Measurements from ENCODE around the gene SLC6A18.

SLC6A18 gene

GRCh38 chr5:1199649-1200494 lies 25.3 kb upstream of the SLC6A18 start:
- Histone ChIP-seq H3K4ac (ENCODE audit: low read depth, low read length) (no peak overlapping the region), H4K8ac (ENCODE audit: low read depth, low read length) (no peak overlapping the region), H3K18ac (ENCODE audit: low read length) (no peak overlapping the region), H3K79me2 (ENCODE audit: control insufficient read depth, insufficient read depth, low read length) (no peaks in the 10 kb centered on the region), H3K4me3 (ENCODE audit: low read length) (no peak overlapping the region), H2AK5ac (ENCODE audit: low read length) (no peak overlapping the region), H4K5ac (ENCODE audit: low read length) (no peak overlapping the region), H3K23ac (ENCODE audit: low read length) (no peak overlapping the region), H2BK120ac (ENCODE audit: low read depth, low read length) (no peak overlapping the region), H2BK5ac (ENCODE audit: low read length) (no peak overlapping the region), H3K79me1 (ENCODE audit: low read length) (no peaks in the 10 kb centered on the region), H3K56ac (ENCODE audit: low read length) (peak overlapping the region; percentile 25), H2BK15ac (replicated peaks; ENCODE audit: low read depth) (no peak overlapping the region), H3K9ac (ENCODE audit: low read length) (no peak overlapping the region), H3K4me2 (ENCODE audit: low read length) (no peak overlapping the region), H3K36me3 (ENCODE audit: control insufficient read depth, insufficient read depth, low read length) (no peaks in the 10 kb centered on the region), H3K27ac (ENCODE audit: low read depth, low read length) (no peak overlapping the region), H3K27me3 (ENCODE audit: insufficient read depth, low read length, poor library complexity) (no peaks in the 10 kb centered on the region), H3K4me1 (ENCODE audit: control insufficient read depth, low read depth, low read length) (no peaks in the 10 kb centered on the region)
- peak; percentile 43 for DNase-seq
- whole genome bisulfite sequencing (ENCODE audit: extremely low coverage, insufficient coverage, low lambda C conversion rate), result no CpG with 5 or more reads among the region's 26 CpGs

GRCh38 chr5:1200495-1201326 lies 24.5 kb upstream of the SLC6A18 start:
- peak overlapping the region; percentile 10 for H3K56ac ChIP-seq (ENCODE audit: low read length)
- no peak overlapping the region for H2BK120ac ChIP-seq (ENCODE audit: low read depth, low read length)
- no peak overlapping the region for H2AK5ac ChIP-seq (ENCODE audit: low read length)
- no peak overlapping the region for H4K5ac ChIP-seq (ENCODE audit: low read length)
- H3K36me3 ChIP-seq (ENCODE audit: control insufficient read depth, insufficient read depth, low read length), result no peaks in the 10 kb centered on the region
- no peak overlapping the region for H3K4me3 ChIP-seq (ENCODE audit: low read length)
- no peak overlapping the region for H3K18ac ChIP-seq (ENCODE audit: low read length)
- no peak overlapping the region for H3K9ac ChIP-seq (ENCODE audit: low read length)
- H3K79me1 ChIP-seq (ENCODE audit: low read length), result no peaks in the 10 kb centered on the region
- H3K23ac ChIP-seq (ENCODE audit: low read length), result no peak overlapping the region
- H2BK5ac ChIP-seq (ENCODE audit: low read length), result no peak overlapping the region
- H3K4me2 ChIP-seq (ENCODE audit: low read length), result no peak overlapping the region
- H4K8ac ChIP-seq (ENCODE audit: low read depth, low read length), result no peak overlapping the region
- no peaks in the 10 kb centered on the region for H3K4me1 ChIP-seq (ENCODE audit: control insufficient read depth, low read depth, low read length)
- no CpG with 5 or more reads among the region's 28 CpGs for whole genome bisulfite sequencing (ENCODE audit: extremely low coverage, insufficient coverage, low lambda C conversion rate)
- no peaks in the 10 kb centered on the region for H3K79me2 ChIP-seq (ENCODE audit: control insufficient read depth, insufficient read depth, low read length)
- DNase-seq, result no peak
- no peak overlapping the region for H3K27ac ChIP-seq (ENCODE audit: low read depth, low read length)
- no peaks in the 10 kb centered on the region for H3K27me3 ChIP-seq (ENCODE audit: insufficient read depth, low read length, poor library complexity)
- H2BK15ac ChIP-seq (replicated peaks; ENCODE audit: low read depth), result no peak overlapping the region
- H3K4ac ChIP-seq (ENCODE audit: low read depth, low read length), result no peak overlapping the region

- H3K79me1 ChIP-seq (ENCODE audit: low read length), result no peaks in the 10 kb centered on the region
- H2BK120ac ChIP-seq (ENCODE audit: low read depth, low read length), result no peak within 1 kb of the TSS
- H4K5ac ChIP-seq (ENCODE audit: low read length), result no peak within 1 kb of the TSS
- H3K79me2 ChIP-seq (ENCODE audit: control insufficient read depth, insufficient read depth, low read length), result no peaks in the 10 kb centered on the region
- no peaks in the 10 kb centered on the region for H3K27me3 ChIP-seq (ENCODE audit: insufficient read depth, low read length, poor library complexity)
- H3K4me3 ChIP-seq (ENCODE audit: low read length), result no peak within 1 kb of the TSS
- no peak within 1 kb of the TSS for H3K9ac ChIP-seq (ENCODE audit: low read length)
- no peak within 1 kb of the TSS for H2BK15ac ChIP-seq (replicated peaks; ENCODE audit: low read depth)
- WGBS (ENCODE audit: extremely low coverage, insufficient coverage, low lambda C conversion rate), result no CpG with 5 or more reads among the region's 51 CpGs
- peak within 1 kb of the TSS; percentile 10 for H3K56ac ChIP-seq (ENCODE audit: low read length)
- H4K8ac ChIP-seq (ENCODE audit: low read depth, low read length), result no peak within 1 kb of the TSS
- H3K27ac ChIP-seq (ENCODE audit: low read depth, low read length), result no peak within 1 kb of the TSS
- H3K18ac ChIP-seq (ENCODE audit: low read length), result no peak within 1 kb of the TSS
- DNase-seq, result no peak
- H3K4ac ChIP-seq (ENCODE audit: low read depth, low read length), result no peak within 1 kb of the TSS
- H3K4me1 ChIP-seq (ENCODE audit: control insufficient read depth, low read depth, low read length), result no peaks in the 10 kb centered on the region
- no peak within 1 kb of the TSS for H3K4me2 ChIP-seq (ENCODE audit: low read length)
- H2BK5ac ChIP-seq (ENCODE audit: low read length), result no peak within 1 kb of the TSS
- no peak within 1 kb of the TSS for H2AK5ac ChIP-seq (ENCODE audit: low read length)
- H3K23ac ChIP-seq (ENCODE audit: low read length), result no peak within 1 kb of the TSS
- no peaks in the 10 kb centered on the region for H3K36me3 ChIP-seq (ENCODE audit: control insufficient read depth, insufficient read depth, low read length)
Observed at GRCh38 chr5:1201327-1202025, 23.7 kb upstream of the SLC6A18 start, which contains the start of gene SLC6A19. TSS of gene SLC6A19 (plus strand) at chr5:1201595. CDS start at chr5:1201651, 56 bp downstream.

- H3K27me3 ChIP-seq (ENCODE audit: insufficient read depth, low read length, poor library complexity), result no peaks in the 10 kb centered on the region
- H3K4me3 ChIP-seq (ENCODE audit: low read length), result no peak overlapping the region
- no peak overlapping the region for H3K56ac ChIP-seq (ENCODE audit: low read length)
- DNase-seq, result no peak
- H3K9ac ChIP-seq (ENCODE audit: low read length), result no peak overlapping the region
- WGBS (ENCODE audit: extremely low coverage, insufficient coverage, low lambda C conversion rate), result no CpG with 5 or more reads among the region's 26 CpGs
- no peak overlapping the region for H3K4me2 ChIP-seq (ENCODE audit: low read length)
- H3K79me2 ChIP-seq (ENCODE audit: control insufficient read depth, insufficient read depth, low read length), result no peaks in the 10 kb centered on the region
- H3K79me1 ChIP-seq (ENCODE audit: low read length), result no peaks in the 10 kb centered on the region
- H3K27ac ChIP-seq (ENCODE audit: low read depth, low read length), result no peak overlapping the region
- no peak overlapping the region for H3K18ac ChIP-seq (ENCODE audit: low read length)
- H3K23ac ChIP-seq (ENCODE audit: low read length), result no peak overlapping the region
- no peaks in the 10 kb centered on the region for H3K4me1 ChIP-seq (ENCODE audit: control insufficient read depth, low read depth, low read length)
- no peak overlapping the region for H2BK120ac ChIP-seq (ENCODE audit: low read depth, low read length)
- no peak overlapping the region for H2BK5ac ChIP-seq (ENCODE audit: low read length)
- H4K5ac ChIP-seq (ENCODE audit: low read length), result no peak overlapping the region
- H2AK5ac ChIP-seq (ENCODE audit: low read length), result no peak overlapping the region
- H4K8ac ChIP-seq (ENCODE audit: low read depth, low read length), result no peak overlapping the region
- H3K4ac ChIP-seq (ENCODE audit: low read depth, low read length), result no peak overlapping the region
- H3K36me3 ChIP-seq (ENCODE audit: control insufficient read depth, insufficient read depth, low read length), result no peaks in the 10 kb centered on the region
- H2BK15ac ChIP-seq (replicated peaks; ENCODE audit: low read depth), result no peak overlapping the region
Observed at GRCh38 chr5:1202026-1202797, 23.0 kb upstream of the SLC6A18 start.

- Histone ChIP-seq H4K5ac (ENCODE audit: low read length) (no peak overlapping the region), H3K36me3 (ENCODE audit: control insufficient read depth, insufficient read depth, low read length) (no peaks in the 10 kb centered on the region), H4K8ac (ENCODE audit: low read depth, low read length) (no peak overlapping the region), H2AK5ac (ENCODE audit: low read length) (no peak overlapping the region), H3K79me1 (ENCODE audit: low read length) (no peaks in the 10 kb centered on the region), H3K18ac (ENCODE audit: low read length) (no peak overlapping the region), H3K23ac (ENCODE audit: low read length) (no peak overlapping the region), H3K27ac (ENCODE audit: low read depth, low read length) (no peak overlapping the region), H3K4ac (ENCODE audit: low read depth, low read length) (no peak overlapping the region), H3K4me2 (ENCODE audit: low read length) (no peak overlapping the region), H3K4me3 (ENCODE audit: low read length) (no peak overlapping the region), H3K79me2 (ENCODE audit: control insufficient read depth, insufficient read depth, low read length) (no peaks in the 10 kb centered on the region), H2BK15ac (replicated peaks; ENCODE audit: low read depth) (no peak overlapping the region), H3K9ac (ENCODE audit: low read length) (no peak overlapping the region), H3K27me3 (ENCODE audit: insufficient read depth, low read length, poor library complexity) (no peaks in the 10 kb centered on the region), H2BK5ac (ENCODE audit: low read length) (no peak overlapping the region), H3K56ac (ENCODE audit: low read length) (no peak overlapping the region), H2BK120ac (ENCODE audit: low read depth, low read length) (no peak overlapping the region), H3K4me1 (ENCODE audit: control insufficient read depth, low read depth, low read length) (no peaks in the 10 kb centered on the region)
- WGBS (ENCODE audit: extremely low coverage, insufficient coverage, low lambda C conversion rate), result no CpG with 5 or more reads among the region's 7 CpGs
- no peak for DNase-seq
Observed at GRCh38 chr5:1202798-1203185, 22.4 kb upstream of the SLC6A18 start.
